IPS-NIHi7 (cell line): ENCODE measurements around the gene RTCA.
"Not testable (repeated sequence)": the region's sequence is repeated elsewhere in the genome, so short reads cannot be mapped to it uniquely, and the experiment has no call there.

Experiments
- DNase-seq: peaks from one replicate; pipeline ENCODE4 v3.0.0; 2012; ENCODE audit warnings: mixed read lengths; ENCODE audit errors: extremely low spot score

RTCA gene

GRCh38 chr1:100308777-100309176 lies 42.8 kb downstream of the RTCA start:
- no peak for DNase-seq

GRCh38 chr1:100309863-100310262 lies 43.8 kb downstream of the RTCA start:
- no peak for DNase-seq

GRCh38 chr1:100313382-100313781 lies 47.4 kb downstream of the RTCA start:
- no peak for DNase-seq

GRCh38 chr1:100316622-100317021 lies 50.6 kb downstream of the RTCA start:
- DNase-seq: no peak

GRCh38 chr1:100320311-100321099 lies 54.5 kb downstream of the RTCA start:
- DNase-seq: no peak

GRCh38 chr1:100321100-100321493 lies 55.1 kb downstream of the RTCA start:
- DNase-seq: no peak

GRCh38 chr1:100321506-100321905 lies 55.5 kb downstream of the RTCA start:
- DNase-seq: no peak

GRCh38 chr1:100322436-100323211 lies 56.6 kb downstream of the RTCA start:
- DNase-seq: no peak

- no peak for DNase-seq
Measured at GRCh38 chr1:100323419-100324106, 57.5 kb downstream of the RTCA start.

- no peak for DNase-seq
Measured at GRCh38 chr1:100325415-100326324, 59.7 kb downstream of the RTCA start.

GRCh38 chr1:100326325-100326670 lies 60.3 kb downstream of the RTCA start:
- DNase-seq: not testable (repeated sequence)

GRCh38 chr1:100328133-100328532 lies 62.1 kb downstream of the RTCA start:
- no peak for DNase-seq

- DNase-seq: not testable (repeated sequence)
Measured at GRCh38 chr1:100331146-100331545, 65.1 kb downstream of the RTCA start.

GRCh38 chr1:100332331-100332730 lies 66.3 kb downstream of the RTCA start:
- no peak for DNase-seq

- no peak for DNase-seq
Measured at GRCh38 chr1:100335436-100335835, 69.4 kb downstream of the RTCA start.

- DNase-seq: not testable (repeated sequence)
Measured at GRCh38 chr1:100337878-100338277, 71.9 kb downstream of the RTCA start.

GRCh38 chr1:100339735-100340134 lies 73.7 kb downstream of the RTCA start:
- not testable (repeated sequence) for DNase-seq

GRCh38 chr1:100340494-100340893 lies 74.5 kb downstream of the RTCA start:
- DNase-seq: no peak

- no peak for DNase-seq
Measured at GRCh38 chr1:100342348-100342747, 76.3 kb downstream of the RTCA start.
